Lower lobe of right lung (tissue), 2 donors: Measurements from ENCODE around the gene C14orf180. TPM values are rescaled to one million over a fixed set of nuclear protein-coding genes. Genes with fewer than 3 reads are reported as not detected.

Experiments
- ATAC-seq, 2 donors: fragments of 200-7000 bp; cut with Tn5 transposase; one replicate each; pipeline ENCODE4 v1.9.1; 2020 to 2022; ENCODE audit warnings: mild to moderate bottlenecking in 2 of 2, moderate library complexity in 2 of 2
- DNase-seq: peaks from one replicate; pipeline ENCODE4 v3.0.0-alpha.2; 2020
- H3K27ac ChIP-seq: fragments of 200-600 bp; one replicate; pipeline ENCODE4 v1.8.0; 2022
- H3K27me3 ChIP-seq: fragments of 200-600 bp; one replicate; pipeline ENCODE4 v1.8.0; 2022; ENCODE audit warnings: low read depth
- H3K36me3 ChIP-seq: fragments of 200-600 bp; one replicate; pipeline ENCODE4 v1.8.0; 2022; ENCODE audit warnings: mild to moderate bottlenecking
- H3K4me1 ChIP-seq: fragments of 200-600 bp; one replicate; pipeline ENCODE4 v1.8.0; 2022
- H3K4me3 ChIP-seq: fragments of 200-600 bp; one replicate; pipeline ENCODE4 v1.8.0; 2022; ENCODE audit warnings: mild to moderate bottlenecking
- H3K9me3 ChIP-seq: fragments of 200-600 bp; one replicate; pipeline ENCODE4 v1.8.0; 2022
- CTCF ChIP-seq: fragments of 200-600 bp; IDR thresholded peaks from one replicate; pipeline ENCODE4 v1.8.0; 2022; ENCODE audit warnings: antibody characterized with exemption, mild to moderate bottlenecking
- intact Hi-C: fragments of 100-400 bp; cut with DNase I; formaldehyde crosslinking; loops from one replicate; pipeline ENCODE4 v1.11.0; 2022
- total RNA-seq: library from RNA; stranded (reverse); fragmentation: NEBNext Ultra II Directional; extraction: Animal tissue kit (Norgen Biotek cat#: 25700); gene quantifications from one replicate; pipeline ENCODE4 v1.2.1, GENCODE V29; 2021
- donor health status: DM: no; HTN: yes; CAD: no; lungs with severe emphysema.

C14orf180 gene
- total RNA-seq, 1 donor from 2014 or later: 0.18 TPM

DNA sequence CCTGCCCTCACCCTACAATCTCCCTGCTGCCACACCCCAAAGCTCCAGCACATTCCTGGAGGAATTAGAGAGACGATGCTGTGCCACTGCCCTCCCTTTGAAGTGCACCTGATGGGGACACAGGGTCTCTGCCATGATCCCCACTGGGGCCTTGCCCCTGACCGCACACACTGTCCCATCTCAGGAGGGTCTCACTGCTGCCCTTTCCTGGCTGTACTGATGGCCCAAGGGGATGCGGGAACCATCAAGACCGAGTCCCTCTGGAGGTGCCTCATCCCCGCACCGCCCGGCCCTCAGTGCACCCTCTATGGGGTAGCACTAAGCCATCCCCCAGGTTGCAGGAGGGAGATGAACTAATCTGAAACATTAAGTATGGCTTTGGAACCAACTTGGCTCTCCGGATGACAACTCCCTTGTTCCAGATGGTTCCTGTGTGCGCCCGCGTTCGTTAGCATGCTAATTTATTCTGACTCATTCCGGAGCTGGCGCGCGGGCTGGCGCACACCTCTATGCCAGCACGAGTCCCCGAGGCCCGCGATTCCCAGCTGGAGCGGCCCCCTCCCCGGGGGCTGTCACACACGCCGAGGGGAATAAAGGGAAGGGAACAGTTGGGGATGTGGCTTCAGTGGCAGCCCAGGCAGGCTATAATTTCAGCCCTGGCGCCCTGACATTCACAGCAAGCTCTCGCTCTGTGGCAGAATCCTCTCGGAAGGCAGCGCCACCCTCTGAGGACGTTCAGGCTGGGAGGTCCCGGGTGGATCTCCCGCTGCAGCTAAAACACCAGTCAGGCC is 34.2 kb upstream of the C14orf180 start:
- Histone ChIP-seq H3K4me1 (no peaks in the 10 kb centered on the region), H3K4me3 (peak overlapping the region; percentile 3), H3K36me3 (no peaks in the 10 kb centered on the region), H3K27ac (no peak overlapping the region), H3K27me3 (peaks cover 42% of the 10 kb centered on the region), H3K9me3 (no peaks in the 10 kb centered on the region)
- no peak for ATAC-seq
- DNase-seq: no peak
- intact Hi-C loops: no loop called here
- TF ChIP-seq CTCF: no peak

DNA sequence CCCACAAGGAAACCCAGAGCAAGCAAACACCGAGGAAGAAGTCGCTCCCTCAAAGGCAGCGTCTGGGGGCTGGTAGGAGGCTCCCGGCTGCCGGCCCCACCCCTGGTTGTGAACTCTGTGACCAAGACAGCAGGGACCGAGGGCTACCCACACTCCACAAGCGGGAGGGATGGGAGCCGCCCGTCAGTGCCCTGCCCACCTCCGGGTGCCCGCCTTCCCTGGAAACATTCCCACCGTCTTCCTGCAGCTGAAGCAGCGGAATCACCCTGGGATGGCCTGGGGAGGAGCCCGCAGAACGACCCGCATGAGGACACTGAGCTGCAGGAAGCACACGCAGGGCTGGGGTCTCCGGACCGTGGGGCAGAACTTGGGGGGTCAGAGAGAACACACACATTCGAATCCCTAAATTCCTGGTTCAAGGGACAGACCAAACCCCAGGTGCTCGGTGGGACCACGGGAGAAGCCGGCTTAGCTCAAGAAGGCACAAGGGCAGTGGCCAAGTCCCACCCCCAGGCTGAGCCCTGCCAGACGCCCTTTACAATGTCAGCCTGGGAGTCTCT is 33.5 kb upstream of the C14orf180 start:
- no peak overlapping the region for H3K27ac ChIP-seq
- intact Hi-C loops: no loop called here
- H3K9me3 ChIP-seq: no peaks in the 10 kb centered on the region
- DNase-seq (peak; percentile 23), ATAC-seq (no peak)
- no peaks in the 10 kb centered on the region for H3K36me3 ChIP-seq
- peaks cover 43% of the 10 kb centered on the region for H3K27me3 ChIP-seq
- TF ChIP-seq CTCF: no peak
- H3K4me3 ChIP-seq: peak overlapping the region; percentile 3
- H3K4me1 ChIP-seq: no peaks in the 10 kb centered on the region

- H3K27ac ChIP-seq: no peak overlapping the region
- intact Hi-C loops: no loop called here
- TF ChIP-seq CTCF: no peak
- H3K9me3 ChIP-seq: no peaks in the 10 kb centered on the region
- H3K36me3 ChIP-seq: no peaks in the 10 kb centered on the region
- peaks cover 43% of the 10 kb centered on the region for H3K27me3 ChIP-seq
- no peaks in the 10 kb centered on the region for H3K4me1 ChIP-seq
- ATAC-seq (no peak), DNase-seq (no peak)
- H3K4me3 ChIP-seq: no peak overlapping the region
Observed at GRCh38 chr14:104546591-104547309, 32.8 kb upstream of the C14orf180 start.

- Histone ChIP-seq H3K27me3 (peaks cover 46% of the 10 kb centered on the region), H3K4me3 (no peak overlapping the region), H3K27ac (no peak overlapping the region), H3K4me1 (no peaks in the 10 kb centered on the region), H3K9me3 (no peaks in the 10 kb centered on the region), H3K36me3 (no peaks in the 10 kb centered on the region)
- ATAC-seq (no peak), DNase-seq (no peak)
- intact Hi-C loops: no loop called here
- no peak for TF ChIP-seq CTCF
Observed at GRCh38 chr14:104547310-104547997, 32.1 kb upstream of the C14orf180 start.

GRCh38 chr14:104547998-104548700 is 31.4 kb upstream of the C14orf180 start:
- Histone ChIP-seq H3K4me1 (no peaks in the 10 kb centered on the region), H3K27ac (no peak overlapping the region), H3K4me3 (no peak overlapping the region), H3K36me3 (no peaks in the 10 kb centered on the region), H3K9me3 (no peaks in the 10 kb centered on the region), H3K27me3 (peaks cover 47% of the 10 kb centered on the region)
- DNase-seq (no peak), ATAC-seq (no peak)
- intact Hi-C loops: no loop called here
- TF ChIP-seq CTCF: no peak
